ENCODE data around the gene MYRF. TPM values are rescaled to one million over a fixed set of nuclear protein-coding genes. Genes with fewer than 3 reads are reported as not detected.

MYRF gene
- total RNA-seq, 1 donor, result 0.36 TPM

- DNase-seq (ENCODE audit: insufficient read length, low spot score, missing footprints), result no peak
- H3K27ac ChIP-seq (ENCODE audit: low read depth, low read length), result no peak overlapping the region
- no peak overlapping the region for H3K4me2 ChIP-seq (ENCODE audit: insufficient read depth, low read length)
- H3K4me3 ChIP-seq (ENCODE audit: insufficient read depth, low read length), result no peak overlapping the region
- H4K20me1 ChIP-seq (ENCODE audit: insufficient read depth, low read length), result peaks cover 4% of the 10 kb centered on the region
- no peaks in the 10 kb centered on the region for H3K36me3 ChIP-seq (ENCODE audit: insufficient read depth, low read length)
- no peaks in the 10 kb centered on the region for H3K9me3 ChIP-seq (ENCODE audit: low read depth, low read length)
- H3K27me3 ChIP-seq (ENCODE audit: insufficient read depth, low read length), result no peaks in the 10 kb centered on the region
- H3K4me1 ChIP-seq (ENCODE audit: insufficient read depth, low read length), result peaks cover 19% of the 10 kb centered on the region
- H3K79me2 ChIP-seq (ENCODE audit: insufficient read depth, low read length), result peaks cover 24% of the 10 kb centered on the region
- no peak for TF ChIP-seq CTCF (IDR thresholded peaks at IDR 0.05; ENCODE audit: extremely low read depth, low read depth, low read length)
- H2AFZ ChIP-seq (ENCODE audit: low read length), result no peak overlapping the region
Observed at GRCh38 chr11:61714916-61715315, 37.5 kb upstream of the MYRF start.

DNA sequence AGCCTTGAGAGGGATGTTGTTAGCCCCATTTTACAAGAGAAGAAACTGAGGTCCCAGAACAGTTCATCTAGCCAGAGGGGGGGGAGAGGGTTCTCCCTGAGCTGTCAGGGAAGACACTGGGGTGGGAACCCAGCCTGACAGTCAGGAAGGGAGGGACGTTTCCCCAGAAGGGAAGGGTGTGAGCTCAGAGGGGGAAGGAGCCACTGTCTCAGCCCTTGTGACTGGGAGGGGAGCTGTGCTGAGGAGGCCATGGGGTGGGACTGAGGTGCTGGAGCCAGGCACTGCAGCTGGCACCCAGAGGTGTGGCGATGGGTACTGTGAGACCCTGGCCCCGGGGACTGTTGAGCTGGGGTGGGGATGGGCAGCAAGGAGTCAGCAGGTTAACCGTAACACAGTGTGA is 36.6 kb upstream of the MYRF start:
- Histone ChIP-seq H3K4me3 (ENCODE audit: insufficient read depth, low read length) (no peak overlapping the region), H3K9me3 (ENCODE audit: low read depth, low read length) (no peaks in the 10 kb centered on the region), H3K36me3 (ENCODE audit: insufficient read depth, low read length) (peaks cover 4% of the 10 kb centered on the region), H2AFZ (ENCODE audit: low read length) (no peak overlapping the region), H3K79me2 (ENCODE audit: insufficient read depth, low read length) (peaks cover 24% of the 10 kb centered on the region), H3K27me3 (ENCODE audit: insufficient read depth, low read length) (no peaks in the 10 kb centered on the region), H3K4me2 (ENCODE audit: insufficient read depth, low read length) (no peak overlapping the region), H4K20me1 (ENCODE audit: insufficient read depth, low read length) (no peaks in the 10 kb centered on the region), H3K4me1 (ENCODE audit: insufficient read depth, low read length) (peaks cover 19% of the 10 kb centered on the region), H3K27ac (ENCODE audit: low read depth, low read length) (no peak overlapping the region)
- DNase-seq (ENCODE audit: insufficient read length, low spot score, missing footprints), result no peak
- no peak for TF ChIP-seq CTCF (IDR thresholded peaks at IDR 0.05; ENCODE audit: extremely low read depth, low read depth, low read length)

- Histone ChIP-seq H2AFZ (ENCODE audit: low read length) (no peak overlapping the region), H3K4me1 (ENCODE audit: insufficient read depth, low read length) (peaks cover 19% of the 10 kb centered on the region), H3K79me2 (ENCODE audit: insufficient read depth, low read length) (peaks cover 24% of the 10 kb centered on the region), H3K4me2 (ENCODE audit: insufficient read depth, low read length) (no peak overlapping the region), H3K36me3 (ENCODE audit: insufficient read depth, low read length) (peaks cover 4% of the 10 kb centered on the region), H3K9me3 (ENCODE audit: low read depth, low read length) (no peaks in the 10 kb centered on the region), H3K27me3 (ENCODE audit: insufficient read depth, low read length) (no peaks in the 10 kb centered on the region), H4K20me1 (ENCODE audit: insufficient read depth, low read length) (no peaks in the 10 kb centered on the region), H3K27ac (ENCODE audit: low read depth, low read length) (no peak overlapping the region), H3K4me3 (ENCODE audit: insufficient read depth, low read length) (no peak overlapping the region)
- no peak for DNase-seq (ENCODE audit: insufficient read length, low spot score, missing footprints)
- TF ChIP-seq CTCF (IDR thresholded peaks at IDR 0.05; ENCODE audit: extremely low read depth, low read depth, low read length), result no peak
Observed at GRCh38 chr11:61716478-61717285, 35.8 kb upstream of the MYRF start.

DNA sequence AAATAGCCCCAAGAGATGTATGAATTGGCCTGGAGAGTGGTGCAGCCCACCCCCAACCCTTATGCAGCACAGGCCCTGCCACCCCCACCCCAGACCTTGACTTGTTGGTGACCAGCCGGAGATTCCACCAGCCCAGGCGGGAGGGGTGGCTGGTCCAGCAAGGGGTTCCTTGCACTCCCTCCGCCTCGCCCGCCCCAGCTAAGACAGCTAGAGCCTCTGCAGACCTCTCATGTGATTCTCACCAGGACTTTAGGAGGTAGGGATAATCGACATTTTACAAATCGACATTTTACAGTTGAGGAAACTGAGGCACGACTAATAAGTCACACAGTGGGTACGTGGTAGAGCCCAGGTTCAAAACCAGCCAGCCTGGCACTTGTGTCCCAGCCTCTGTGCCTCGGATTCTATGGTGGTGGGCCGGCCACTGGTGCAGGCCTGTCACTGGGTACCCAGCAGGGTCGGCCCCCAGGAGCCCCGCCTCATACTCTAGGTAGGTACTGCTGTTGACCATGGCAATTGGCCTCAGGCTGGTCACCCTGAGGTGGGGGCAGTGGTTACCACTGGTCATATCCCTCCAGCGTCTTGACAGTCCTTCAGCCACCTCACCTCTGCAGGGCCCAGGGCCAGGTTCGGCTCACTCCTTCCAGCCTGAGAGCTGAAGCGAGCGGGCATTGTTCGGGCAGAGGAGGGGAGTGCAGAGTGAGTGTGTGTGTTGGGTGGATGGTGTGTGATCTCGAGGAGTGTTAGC is 35.0 kb upstream of the MYRF start:
- H3K4me2 ChIP-seq (ENCODE audit: insufficient read depth, low read length), result peak overlapping the region; percentile 75
- H3K27ac ChIP-seq (ENCODE audit: low read depth, low read length), result peak overlapping the region; percentile 50
- H3K27me3 ChIP-seq (ENCODE audit: insufficient read depth, low read length), result no peaks in the 10 kb centered on the region
- H4K20me1 ChIP-seq (ENCODE audit: insufficient read depth, low read length), result no peaks in the 10 kb centered on the region
- H3K4me1 ChIP-seq (ENCODE audit: insufficient read depth, low read length), result peaks cover 19% of the 10 kb centered on the region
- no peak for DNase-seq (ENCODE audit: insufficient read length, low spot score, missing footprints)
- peaks cover 24% of the 10 kb centered on the region for H3K79me2 ChIP-seq (ENCODE audit: insufficient read depth, low read length)
- no peak overlapping the region for H2AFZ ChIP-seq (ENCODE audit: low read length)
- TF ChIP-seq CTCF (IDR thresholded peaks at IDR 0.05; ENCODE audit: extremely low read depth, low read depth, low read length), result no peak
- H3K9me3 ChIP-seq (ENCODE audit: low read depth, low read length), result no peaks in the 10 kb centered on the region
- H3K36me3 ChIP-seq (ENCODE audit: insufficient read depth, low read length), result peaks cover 8% of the 10 kb centered on the region
- peak overlapping the region; percentile 80 for H3K4me3 ChIP-seq (ENCODE audit: insufficient read depth, low read length)

Measured in osteoblast (primary cell).